K562 (cell line): Measurements from ENCODE around the gene XKRX. TPM values are rescaled to one million over a fixed set of nuclear protein-coding genes. Genes with fewer than 3 reads are reported as not detected.

Source experiments
- ATAC-seq: fragments of 200-7000 bp; cut with Tn5 transposase; 3 replicates; pipeline ENCODE4 v1.9.1; 2020; ENCODE audit warnings: moderate library complexity
- BruUV-seq: library from RNA; stranded (reverse); fragments of 400-500 nt; replicated peaks from 2 replicates; lab custom pipeline; 2021; lab: Mats Ljungman, UMichigan
- CTCF ChIA-PET: fragments of 300-600 bp; formaldehyde crosslinking; extraction: SDS; loops from one replicate; lab custom pipeline; 2021; ENCODE audit warnings: low intra/inter-chr PET ratio; lab: Yijun Ruan, JAX
- POLR2A ChIA-PET: fragments of 300-600, 350-650 bp; sonication (Branson Sonifier 250); formaldehyde crosslinking; extraction: SDS; loops from one replicate; lab custom pipeline; 2021; ENCODE audit warnings: antibody characterized with exemption, inconsistent platforms; lab: Yijun Ruan, JAX
- DNase-seq, 4 experiments: peaks; one replicate each; pipeline versions ENCODE4 v3.0.0 to v3.0.0-alpha.2; 2011 to 2018; ENCODE audit warnings: low spot score in 3 of 4, mixed read lengths in 3 of 4; ENCODE audit errors: extremely low read depth in 1 of 4
- FAIRE-seq: peaks from 2 replicates; lab custom pipeline; 2011; peaks lifted over from hg19 to GRCh38; lab: Jason Lieb, UNC
- H2AFZ ChIP-seq: 2 replicates; pipeline ENCODE4 v1.6.0; 2011; ENCODE audit warnings: low read depth, low read length, control low read depth, inconsistent platforms
- H3K27ac ChIP-seq: fragments of 200-600 bp; 3 replicates; pipeline ENCODE4 v1.8.0; 2011; ENCODE audit warnings: low read depth, mild to moderate bottlenecking, control low read depth, inconsistent platforms, low read length, moderate library complexity, mixed read lengths; ENCODE audit errors: extremely low read depth
- H3K27me3 ChIP-seq, 2 experiments: fragments of 300-600 bp in 1 of 2; 2 replicates in 1 of 2; 3 replicates in 1 of 2; pipeline versions ENCODE4 v1.6.0 to v1.8.0; 2011; ENCODE audit warnings: inconsistent platforms in 2 of 2, low read length in 2 of 2, mild to moderate bottlenecking in 1 of 2, mixed read lengths in 1 of 2, moderate library complexity in 1 of 2; ENCODE audit not compliant: control insufficient read depth in 2 of 2, insufficient read depth in 2 of 2
- H3K36me3 ChIP-seq: fragments of 300-600 bp; 3 replicates; pipeline ENCODE4 v1.8.0; 2011; ENCODE audit warnings: mild to moderate bottlenecking, low read length, inconsistent platforms; ENCODE audit not compliant: control insufficient read depth, insufficient read depth
- H3K4me1 ChIP-seq, 2 experiments: fragments of 200-600 bp in 1 of 2; replicated peaks in 1 of 2; 2 replicates in 1 of 2; 3 replicates in 1 of 2; pipeline versions ENCODE4 v1.5.1 to v1.8.0; 2011; ENCODE audit warnings: inconsistent platforms in 2 of 2, low read length in 2 of 2, mild to moderate bottlenecking in 1 of 2, mixed read lengths in 1 of 2, moderate library complexity in 1 of 2; ENCODE audit not compliant: control insufficient read depth in 2 of 2, insufficient read depth in 2 of 2
- H3K4me2 ChIP-seq: 2 replicates; pipeline ENCODE4 v1.6.1; 2011; ENCODE audit warnings: low read length, control low read depth, inconsistent platforms, mixed read lengths; ENCODE audit not compliant: insufficient read depth
- H3K4me3 ChIP-seq: fragments of 200-600 bp; sonication (generic), shearing (Covaris generic); 2 replicates; pipeline ENCODE4 v1.5.1; 2016; ENCODE audit warnings: control low read depth, inconsistent platforms
- H3K79me2 ChIP-seq: fragments of 200-600 bp; 3 replicates; pipeline ENCODE4 v1.8.0; 2011; ENCODE audit warnings: low read length, inconsistent platforms; ENCODE audit not compliant: control insufficient read depth, insufficient read depth
- H3K9ac ChIP-seq, 2 experiments: 2 replicates each; pipeline versions ENCODE4 v1.6.0 to v1.6.1; 2011; ENCODE audit warnings: low read depth in 2 of 2, low read length in 2 of 2, control low read depth in 1 of 2, inconsistent platforms in 1 of 2, mild to moderate bottlenecking in 1 of 2, mixed read lengths in 1 of 2; ENCODE audit not compliant: insufficient read depth in 1 of 2
- H3K9me1 ChIP-seq: one replicate; pipeline ENCODE4 v1.6.0; 2011; ENCODE audit warnings: inconsistent platforms, mild to moderate bottlenecking, low read length, moderate library complexity; ENCODE audit not compliant: control insufficient read depth, insufficient read depth
- H3K9me3 ChIP-seq: replicated peaks from 2 replicates; pipeline ENCODE4 v1.5.1; 2011; ENCODE audit warnings: low read depth, low read length, inconsistent platforms; ENCODE audit not compliant: control insufficient read depth, insufficient read depth
- H4K20me1 ChIP-seq: replicated peaks from 2 replicates; pipeline ENCODE4 v1.6.1; 2011; ENCODE audit warnings: low read length, inconsistent platforms, mixed read lengths; ENCODE audit not compliant: control insufficient read depth, insufficient read depth
- CTCF ChIP-seq, 3 experiments: IDR thresholded peaks in 2 of 3; conservative IDR thresholded peaks in 1 of 3; 2 replicates each; pipeline ENCODE4 v1.5.1; 2011 to 2012; ENCODE audit warnings: low read length in 3 of 3, mild to moderate bottlenecking in 3 of 3, control low read depth in 2 of 3, improper control_type of control experiment in 1 of 3, inconsistent platforms in 1 of 3, low read depth in 1 of 3, mixed read lengths in 1 of 3, moderate library complexity in 1 of 3; ENCODE audit not compliant: insufficient read depth in 2 of 3
- CXXC5 ChIP-seq: fragments of 250-450 bp; sonication (Bioruptor Pico); IDR thresholded peaks from 2 replicates; pipeline ENCODE4 v1.8.0; 2022; ENCODE audit warnings: inconsistent platforms, mild to moderate bottlenecking, moderate library complexity
- GABPB2 ChIP-seq: fragments of 250-450 bp; sonication (Bioruptor Pico); conservative IDR thresholded peaks from 2 replicates; pipeline ENCODE4 v1.5.1; 2021; ENCODE audit warnings: mild to moderate bottlenecking
- HDAC1 ChIP-seq, 2 experiments: fragments of 450-650 bp; IDR thresholded peaks; 2 replicates each; pipeline ENCODE4 v1.6.1; 2016 to 2017; ENCODE audit warnings: inconsistent platforms in 1 of 2, mild to moderate bottlenecking in 1 of 2, moderate library complexity in 1 of 2
- HMG20A ChIP-seq: fragments of 450-650 bp; formaldehyde crosslinking; conservative IDR thresholded peaks from 2 replicates; pipeline ENCODE4 v1.4.0; 2020; ENCODE audit warnings: mild to moderate bottlenecking, mixed read lengths
- NR2C1 ChIP-seq, 2 experiments: fragments of 450-650 bp; IDR thresholded peaks; 2 replicates each; pipeline ENCODE4 v1.6.1; 2017; ENCODE audit warnings: mild to moderate bottlenecking in 2 of 2, antibody characterized with exemption in 1 of 2, inconsistent platforms in 1 of 2, missing compliant biosample characterization in 1 of 2, missing genetic modification characterization in 1 of 2
- PATZ1 ChIP-seq: fragments of 250-450 bp; sonication (Bioruptor Pico); IDR thresholded peaks from 2 replicates; pipeline ENCODE4 v1.5.0; 2020; ENCODE audit warnings: mild to moderate bottlenecking, borderline replicate concordance
- POU5F1 ChIP-seq: fragments of 150-350 bp; IDR thresholded peaks from 2 replicates; pipeline ENCODE4 v1.6.1; 2014; ENCODE audit warnings: borderline replicate concordance, low read length, low read depth, mild to moderate bottlenecking; ENCODE audit not compliant: partially characterized antibody
- RERE ChIP-seq: sonication (generic); formaldehyde crosslinking; IDR thresholded peaks from 2 replicates; pipeline ENCODE4 v1.8.0; 2023; ENCODE audit warnings: missing genetic modification reagents, mild to moderate bottlenecking, borderline replicate concordance
- SREBF2 ChIP-seq: sonication (generic); formaldehyde crosslinking; IDR thresholded peaks from 2 replicates; pipeline ENCODE4 v1.4.0; 2020; ENCODE audit warnings: mild to moderate bottlenecking, missing genetic modification reagents
- ZNF41 ChIP-seq: fragments of 250-450 bp; sonication (Bioruptor Pico); conservative IDR thresholded peaks from 2 replicates; pipeline ENCODE4 v1.4.0; 2020; ENCODE audit warnings: mild to moderate bottlenecking
- ZNF707 ChIP-seq: fragments of 250-450 bp; sonication (Bioruptor Pico); conservative IDR thresholded peaks from 2 replicates; pipeline ENCODE4 v1.8.0; 2022; ENCODE audit warnings: inconsistent platforms, mild to moderate bottlenecking, moderate library complexity
- in situ Hi-C: fragments of 300-500 bp; cut with MboI; formaldehyde crosslinking; loops from 4 replicates; pipeline ENCODE4 v1.15.0; 2018; ENCODE audit warnings: inconsistent platforms, mixed read lengths
- intact Hi-C: fragments of 100-400 bp; cut with micrococcal nuclease; formaldehyde crosslinking; loops from 2 replicates; pipeline ENCODE4 v1.14.2; 2022
- polyA plus RNA-seq, 8 experiments: library from polyadenylated mRNA; depleted of rRNA in 4 of 8; stranded (reverse) in 5 of 8; unstranded in 3 of 8; fragments of >200 nt; fragmentation: Nextera tagmentation in 2 of 8; fragmentation: Illumina TruSeq in 1 of 8; extraction: Ambion mirVana in 2 of 8; extraction: Trizol in 1 of 8; gene quantifications; 2 replicates each; pipeline versions ENCODE4 v1.2.1 to v1.2.3, GENCODE V29; 2011 to 2014; ENCODE audit warnings: inconsistent platforms in 1 of 8, missing spikeins in 1 of 8
- total RNA-seq, 7 experiments: library from RNA; depleted of rRNA in 6 of 7; stranded (reverse); fragments of >200 nt in 6 of 7; fragmentation: Illumina TruSeq in 2 of 7; extraction: Trizol in 2 of 7; gene quantifications; 2 replicates each; pipeline versions ENCODE4 v1.2.1 to v1.2.3, GENCODE V29; 2011 to 2021; ENCODE audit warnings: low replicate concordance in 1 of 7

XKRX gene
- total and polyA plus RNA-seq, 9 of the 15 experiments (the other 6 are each of a cell fraction or from before 2014, with no cell fraction given), result 0.03 TPM; not detected in 8

- H3K4me1 ChIP-seq, result no peaks in the 10 kb centered on the region
- ATAC-seq (no peak), DNase-seq (no peak), FAIRE-seq (no peak)
- no peak for TF ChIP-seq HMG20A (CRISPR knock-in tag)
- TF ChIP-seq POU5F1, result no peak
- TF ChIP-seq CTCF (IDR thresholded peaks at IDR 0.05 in 2 of 3, conservative IDR thresholded peaks at IDR 0.05 in 1 of 3; ENCODE audit: insufficient read depth in 2 of 3, low read depth in 1 of 3, low read length in 3 of 3), result no peak
- no peak for TF ChIP-seq CXXC5
- no peak for TF ChIP-seq SREBF2 (CRISPR knock-in tag)
- no peak for TF ChIP-seq PATZ1 (CRISPR knock-in tag)
- TF ChIP-seq ZNF41 (CRISPR knock-in tag), result no peak
- no peak for TF ChIP-seq RERE (CRISPR knock-in tag)
- no peak for TF ChIP-seq NR2C1 (IDR thresholded peaks at IDR 0.05)
- TF ChIP-seq NR2C1 (tag; IDR thresholded peaks at IDR 0.05), result no peak
- TF ChIP-seq ZNF707 (CRISPR knock-in tag), result no peak
- no peak for TF ChIP-seq HDAC1 (IDR thresholded peaks at IDR 0.05)
- TF ChIP-seq GABPB2, result no peak
- POLR2A ChIA-PET, result no interaction called here
- H3K9ac ChIP-seq, result no peak overlapping the region
- no peaks in the 10 kb centered on the region for H3K36me3 ChIP-seq
- H2AFZ ChIP-seq, result no peak overlapping the region
- CTCF ChIA-PET, result no interaction called here
- H3K9me3 ChIP-seq, result no peaks in the 10 kb centered on the region
- no peaks in the 10 kb centered on the region for H3K27me3 ChIP-seq
- BruUV-seq, result no TSS peak
- H3K27ac ChIP-seq, result no peak overlapping the region
- intact Hi-C loops (no loop called here), in situ Hi-C loops (no loop called here)
- H3K4me3 ChIP-seq, result no peak overlapping the region
- no peak overlapping the region for H3K4me2 ChIP-seq
- H3K79me2 ChIP-seq, result no peaks in the 10 kb centered on the region
- no peaks in the 10 kb centered on the region for H3K9me1 ChIP-seq
- no peaks in the 10 kb centered on the region for H4K20me1 ChIP-seq
Observed at GRCh38 chrX:100905620-100906019, 23.1 kb downstream of the XKRX start.
